Measurements from ENCODE around the gene CYP46A1. TPM values are rescaled to one million over a fixed set of nuclear protein-coding genes. Genes with fewer than 3 reads are reported as not detected.
A peak's percentile ranks its signal among the peaks of the same experiment; 100 is the strongest.

CYP46A1 gene
- polyA plus RNA-seq, 1 donor = 1.5 TPM

GRCh38 chr14:99730876-99731546 lies 46.9 kb downstream of the CYP46A1 start:
- Histone ChIP-seq H3K27ac (ENCODE audit: low read length) (peak overlapping the region; percentile 56), H3K36me3 (ENCODE audit: control insufficient read depth, insufficient read depth, low read length) (no peaks in the 10 kb centered on the region), H3K4me1 (ENCODE audit: control insufficient read depth, insufficient read depth, low read length) (peaks cover 20% of the 10 kb centered on the region), H3K27me3 (ENCODE audit: control insufficient read depth, insufficient read depth, low read length) (no peaks in the 10 kb centered on the region), H3K4me3 (ENCODE audit: low read length) (peak overlapping the region; percentile 33), H3K9me3 (ENCODE audit: control insufficient read depth, low read depth, low read length) (no peaks in the 10 kb centered on the region)
- WGBS (ENCODE audit: insufficient coverage, low lambda C conversion rate) = no CpG with 5 or more reads among the region's 13 CpGs
- DNase-seq = no peak

- Histone ChIP-seq H3K4me3 (ENCODE audit: low read length) (no peak overlapping the region), H3K36me3 (ENCODE audit: control insufficient read depth, insufficient read depth, low read length) (no peaks in the 10 kb centered on the region), H3K4me1 (ENCODE audit: control insufficient read depth, insufficient read depth, low read length) (peaks cover 19% of the 10 kb centered on the region), H3K27me3 (ENCODE audit: control insufficient read depth, insufficient read depth, low read length) (no peaks in the 10 kb centered on the region), H3K27ac (ENCODE audit: low read length) (no peak overlapping the region), H3K9me3 (ENCODE audit: control insufficient read depth, low read depth, low read length) (no peaks in the 10 kb centered on the region)
- no peak for DNase-seq
- WGBS (ENCODE audit: insufficient coverage, low lambda C conversion rate) = no CpG with 5 or more reads among the region's 32 CpGs
Observed at GRCh38 chr14:99731547-99732435, 47.7 kb downstream of the CYP46A1 start.

- Histone ChIP-seq H3K4me1 (ENCODE audit: control insufficient read depth, insufficient read depth, low read length) (peaks cover 26% of the 10 kb centered on the region), H3K4me3 (ENCODE audit: low read length) (no peak overlapping the region), H3K9me3 (ENCODE audit: control insufficient read depth, low read depth, low read length) (no peaks in the 10 kb centered on the region), H3K36me3 (ENCODE audit: control insufficient read depth, insufficient read depth, low read length) (no peaks in the 10 kb centered on the region), H3K27ac (ENCODE audit: low read length) (no peak overlapping the region), H3K27me3 (ENCODE audit: control insufficient read depth, insufficient read depth, low read length) (peaks cover 3% of the 10 kb centered on the region)
- DNase-seq = no peak
- WGBS (ENCODE audit: insufficient coverage, low lambda C conversion rate) = no CpG with 5 or more reads among the region's 23 CpGs
Observed at GRCh38 chr14:99732436-99733210, 48.5 kb downstream of the CYP46A1 start.

- Histone ChIP-seq H3K4me3 (ENCODE audit: low read length) (no peak overlapping the region), H3K36me3 (ENCODE audit: control insufficient read depth, insufficient read depth, low read length) (no peaks in the 10 kb centered on the region), H3K4me1 (ENCODE audit: control insufficient read depth, insufficient read depth, low read length) (peaks cover 30% of the 10 kb centered on the region), H3K9me3 (ENCODE audit: control insufficient read depth, low read depth, low read length) (no peaks in the 10 kb centered on the region), H3K27me3 (ENCODE audit: control insufficient read depth, insufficient read depth, low read length) (peaks cover 3% of the 10 kb centered on the region), H3K27ac (ENCODE audit: low read length) (no peak overlapping the region)
- DNase-seq = no peak
- no CpG with 5 or more reads among the region's 6 CpGs for WGBS (ENCODE audit: insufficient coverage, low lambda C conversion rate)
Observed at GRCh38 chr14:99733211-99733539, 49.1 kb downstream of the CYP46A1 start.

GRCh38 chr14:99733540-99734405 lies 49.7 kb downstream of the CYP46A1 start:
- peaks cover 3% of the 10 kb centered on the region for H3K27me3 ChIP-seq (ENCODE audit: control insufficient read depth, insufficient read depth, low read length)
- no peak overlapping the region for H3K27ac ChIP-seq (ENCODE audit: low read length)
- H3K4me3 ChIP-seq (ENCODE audit: low read length) = no peak overlapping the region
- H3K4me1 ChIP-seq (ENCODE audit: control insufficient read depth, insufficient read depth, low read length) = peaks cover 30% of the 10 kb centered on the region
- no peak for DNase-seq
- H3K36me3 ChIP-seq (ENCODE audit: control insufficient read depth, insufficient read depth, low read length) = no peaks in the 10 kb centered on the region
- WGBS (ENCODE audit: insufficient coverage, low lambda C conversion rate) = no CpG with 5 or more reads among the region's 26 CpGs
- H3K9me3 ChIP-seq (ENCODE audit: control insufficient read depth, low read depth, low read length) = no peaks in the 10 kb centered on the region

GRCh38 chr14:99734406-99735051 lies 50.4 kb downstream of the CYP46A1 start:
- no peak overlapping the region for H3K27ac ChIP-seq (ENCODE audit: low read length)
- no peak for DNase-seq
- H3K4me1 ChIP-seq (ENCODE audit: control insufficient read depth, insufficient read depth, low read length) = peaks cover 30% of the 10 kb centered on the region

GRCh38 chr14:99735189-99736135 lies 51.4 kb downstream of the CYP46A1 start:
- Histone ChIP-seq H3K27ac (ENCODE audit: low read length) (no peak overlapping the region), H3K36me3 (ENCODE audit: control insufficient read depth, insufficient read depth, low read length) (no peaks in the 10 kb centered on the region), H3K27me3 (ENCODE audit: control insufficient read depth, insufficient read depth, low read length) (peaks cover 3% of the 10 kb centered on the region), H3K4me1 (ENCODE audit: control insufficient read depth, insufficient read depth, low read length) (peaks cover 30% of the 10 kb centered on the region), H3K4me3 (ENCODE audit: low read length) (no peak overlapping the region), H3K9me3 (ENCODE audit: control insufficient read depth, low read depth, low read length) (no peaks in the 10 kb centered on the region)
- no peak for DNase-seq
- no CpG with 5 or more reads among the region's 13 CpGs for WGBS (ENCODE audit: insufficient coverage, low lambda C conversion rate)

More at GRCh38 chr14:99734406-99735051, 50.4 kb downstream of the CYP46A1 start:
- no CpG with 5 or more reads among the region's 18 CpGs for WGBS (ENCODE audit: insufficient coverage, low lambda C conversion rate)
- H3K4me3 ChIP-seq (ENCODE audit: low read length) = no peak overlapping the region
- peaks cover 3% of the 10 kb centered on the region for H3K27me3 ChIP-seq (ENCODE audit: control insufficient read depth, insufficient read depth, low read length)
- H3K36me3 ChIP-seq (ENCODE audit: control insufficient read depth, insufficient read depth, low read length) = no peaks in the 10 kb centered on the region
- no peaks in the 10 kb centered on the region for H3K9me3 ChIP-seq (ENCODE audit: control insufficient read depth, low read depth, low read length)

- Histone ChIP-seq H3K27ac (ENCODE audit: low read length) (no peak overlapping the region), H3K27me3 (ENCODE audit: control insufficient read depth, insufficient read depth, low read length) (peaks cover 3% of the 10 kb centered on the region), H3K4me3 (ENCODE audit: low read length) (no peak overlapping the region), H3K36me3 (ENCODE audit: control insufficient read depth, insufficient read depth, low read length) (no peaks in the 10 kb centered on the region), H3K4me1 (ENCODE audit: control insufficient read depth, insufficient read depth, low read length) (peaks cover 22% of the 10 kb centered on the region), H3K9me3 (ENCODE audit: control insufficient read depth, low read depth, low read length) (no peaks in the 10 kb centered on the region)
- DNase-seq = no peak
- no CpG with 5 or more reads among the region's 10 CpGs for WGBS (ENCODE audit: insufficient coverage, low lambda C conversion rate)
Observed at GRCh38 chr14:99736603-99737371, 52.7 kb downstream of the CYP46A1 start.
